H7 (cell line): Measurements from ENCODE around the gene XPNPEP1. TPM values are rescaled to one million over a fixed set of nuclear protein-coding genes. Genes with fewer than 3 reads are reported as not detected.

Experiments used
- DNase-seq: peaks from one replicate; pipeline ENCODE4 v3.0.0; 2012
- H3K27me3 ChIP-seq: 2 replicates; pipeline ENCODE4 v1.6.0; 2011; ENCODE audit warnings: mild to moderate bottlenecking, low read length; ENCODE audit not compliant: control insufficient read depth, insufficient read depth
- H3K36me3 ChIP-seq: replicated peaks from 2 replicates; pipeline ENCODE4 v1.5.1; 2011; ENCODE audit warnings: low read length; ENCODE audit not compliant: control insufficient read depth, insufficient read depth
- H3K4me3 ChIP-seq: 2 replicates; pipeline ENCODE4 v1.5.1; 2011; ENCODE audit warnings: low read depth, mild to moderate bottlenecking, control low read depth, low read length, moderate library complexity; ENCODE audit not compliant: insufficient read depth
- total RNA-seq: library from RNA; depleted of rRNA; stranded (reverse); fragments of >200 nt; shearing (Covaris generic); gene quantifications from 2 replicates; pipeline ENCODE4 v1.2.3, GENCODE V29; 2014

Gene XPNPEP1
- total RNA-seq, 1 experiment from 2014 or later: 68.9 TPM

DNA sequence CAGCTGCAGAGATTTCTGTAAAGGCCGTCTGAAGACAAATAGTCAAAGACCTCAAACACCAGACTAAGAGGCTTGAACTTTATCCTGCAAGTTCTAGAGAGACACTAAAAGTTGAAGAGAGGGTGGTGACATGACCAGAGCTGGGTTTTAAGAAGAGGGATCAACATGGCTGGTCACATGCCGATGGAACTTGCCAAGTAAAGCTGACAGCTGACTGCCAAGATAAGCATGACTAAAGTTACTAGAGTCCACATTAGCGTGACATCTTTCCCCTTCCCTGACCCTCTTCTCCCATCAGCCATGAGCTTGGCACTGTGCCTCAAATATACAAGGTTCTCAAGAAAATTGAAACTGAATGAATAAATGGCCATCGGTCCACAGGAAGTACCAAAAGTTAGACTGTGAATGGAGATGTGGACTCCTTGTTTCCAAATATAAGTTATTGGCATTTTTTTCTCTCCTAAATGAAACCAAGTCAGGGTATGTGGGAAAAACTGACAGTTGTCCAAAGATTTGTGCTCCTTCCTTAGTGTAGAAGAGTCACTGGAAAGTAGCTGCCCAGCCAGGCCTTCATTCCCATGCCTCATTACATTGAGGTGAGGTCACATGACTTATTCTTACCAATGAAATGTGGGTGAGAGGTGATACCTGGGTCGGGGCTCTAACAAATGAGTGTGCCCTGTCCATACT is 24.5 kb downstream of the XPNPEP1 start:
- Histone ChIP-seq H3K27me3 (no peaks in the 10 kb centered on the region), H3K36me3 (no peaks in the 10 kb centered on the region), H3K4me3 (no peak overlapping the region)
- DNase-seq: no peak

DNA sequence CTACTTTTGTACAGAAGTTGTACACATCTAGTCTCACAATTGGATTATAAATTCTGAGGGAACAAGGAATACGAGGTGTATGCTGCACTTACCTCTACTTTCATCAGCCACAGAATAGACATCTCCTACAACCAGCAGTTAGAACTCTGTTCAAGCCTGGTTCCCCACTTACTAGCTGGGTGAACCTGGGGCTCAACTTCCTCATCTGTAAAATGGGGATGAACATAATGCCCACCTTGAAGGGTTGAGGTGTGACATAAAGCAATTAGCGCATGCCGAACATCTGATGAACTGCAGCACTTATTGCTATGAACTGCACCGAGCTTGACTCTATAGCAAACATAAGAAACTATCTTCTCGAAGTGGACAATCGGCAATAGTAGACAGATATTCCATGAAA is 25.3 kb downstream of the XPNPEP1 start:
- H3K36me3 ChIP-seq: no peaks in the 10 kb centered on the region
- no peak overlapping the region for H3K4me3 ChIP-seq
- DNase-seq: no peak
- no peaks in the 10 kb centered on the region for H3K27me3 ChIP-seq

DNA sequence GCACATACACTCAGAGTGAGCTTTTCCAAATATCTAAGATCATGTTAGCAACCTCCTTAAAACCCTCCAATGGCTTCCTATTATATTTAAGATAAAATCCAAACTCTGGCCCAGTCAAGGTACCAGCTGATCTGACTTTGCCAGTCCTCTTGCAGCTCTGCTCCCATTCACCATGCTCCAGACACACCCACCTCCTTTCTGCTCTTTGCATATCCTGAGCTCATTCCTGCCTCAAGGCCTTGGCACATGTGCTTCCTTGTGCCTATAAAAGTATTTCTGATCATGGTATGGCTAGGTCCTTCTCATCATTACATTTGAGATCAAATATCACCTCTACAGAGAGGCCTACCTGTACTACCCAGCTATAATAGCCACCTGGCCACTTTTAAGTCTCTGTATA is 27.5 kb downstream of the XPNPEP1 start:
- no peak overlapping the region for H3K4me3 ChIP-seq
- H3K36me3 ChIP-seq: peaks cover 3% of the 10 kb centered on the region
- DNase-seq: no peak
- no peaks in the 10 kb centered on the region for H3K27me3 ChIP-seq

DNA sequence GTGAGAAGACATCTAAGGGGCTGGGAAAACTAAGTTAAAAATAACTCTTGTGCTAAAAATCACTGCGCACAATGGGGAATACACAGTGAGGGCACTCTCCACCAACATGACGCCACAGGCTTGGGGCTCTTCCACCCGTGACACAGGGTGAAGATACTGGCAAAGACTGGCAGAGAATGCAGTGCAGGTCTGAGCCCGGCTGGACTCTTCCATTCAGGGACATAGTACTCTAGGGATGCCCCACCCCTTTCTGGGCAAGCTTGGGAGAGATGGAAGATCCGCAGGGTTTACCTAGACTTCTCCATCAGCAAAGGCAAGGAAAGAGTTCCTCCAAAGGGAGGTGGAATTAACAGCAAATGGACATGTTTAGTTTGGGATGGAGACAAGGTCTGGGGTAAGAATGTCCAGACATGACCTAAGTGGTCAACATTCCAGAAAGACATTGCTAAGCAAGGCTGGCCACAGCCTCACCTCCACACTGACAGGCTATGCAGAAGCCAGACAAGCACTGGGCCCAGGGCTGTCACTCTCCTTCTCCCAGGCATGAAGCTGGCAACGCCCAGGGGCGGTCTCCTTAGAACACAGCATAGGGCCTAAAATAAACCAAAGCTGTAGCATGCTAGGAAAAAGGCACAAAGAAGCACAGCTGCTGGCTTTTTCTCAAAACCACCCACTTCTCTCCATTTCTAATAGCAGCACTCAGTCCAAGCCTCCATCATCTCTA is 28.1 kb downstream of the XPNPEP1 start:
- no peak for DNase-seq
- peaks cover 3% of the 10 kb centered on the region for H3K36me3 ChIP-seq
- no peaks in the 10 kb centered on the region for H3K27me3 ChIP-seq
- H3K4me3 ChIP-seq: no peak overlapping the region

DNA sequence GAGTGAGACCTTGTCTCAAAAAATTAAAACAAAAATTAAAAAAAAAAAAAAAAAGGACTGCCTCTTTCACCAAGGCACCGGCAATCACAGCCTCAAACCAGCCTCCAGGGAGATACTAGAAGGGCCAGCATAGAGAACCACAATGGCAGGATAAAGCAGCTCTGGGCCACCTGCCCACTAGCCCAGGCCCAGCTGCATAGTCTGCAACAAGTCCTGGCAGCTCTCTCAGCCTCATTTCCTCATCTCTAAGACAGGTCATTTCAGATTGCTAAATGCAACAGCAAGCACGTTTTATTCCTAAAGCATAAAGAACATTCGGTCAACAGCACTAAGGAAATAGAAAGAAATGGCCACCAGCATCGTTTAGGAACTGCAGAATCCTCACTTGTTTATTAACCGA is 28.8 kb downstream of the XPNPEP1 start:
- DNase-seq: no peak
- Histone ChIP-seq H3K36me3 (peaks cover 3% of the 10 kb centered on the region), H3K4me3 (no peak overlapping the region), H3K27me3 (no peaks in the 10 kb centered on the region)

DNA sequence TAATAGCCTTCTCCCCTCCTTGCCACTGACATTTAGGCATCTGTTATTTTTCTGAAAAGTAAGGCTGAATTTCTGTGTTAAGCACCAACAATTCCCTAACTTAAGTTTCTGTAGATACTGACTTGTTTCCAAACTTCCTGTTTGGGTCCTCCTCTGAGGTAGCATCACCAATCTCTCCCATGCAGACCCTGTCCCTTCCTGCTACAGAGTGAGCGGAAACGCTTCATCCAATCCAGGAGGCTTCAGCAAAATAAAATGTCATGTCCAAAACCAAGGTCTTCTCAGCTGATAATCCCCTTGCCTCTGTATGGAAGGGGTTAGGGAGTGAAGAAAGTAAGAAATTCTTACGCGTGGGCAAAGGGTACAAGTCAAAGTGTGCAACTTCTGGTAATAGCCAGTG is 29.9 kb downstream of the XPNPEP1 start:
- no peak overlapping the region for H3K4me3 ChIP-seq
- DNase-seq: no peak
- H3K36me3 ChIP-seq: peaks cover 3% of the 10 kb centered on the region
- H3K27me3 ChIP-seq: no peaks in the 10 kb centered on the region

DNA sequence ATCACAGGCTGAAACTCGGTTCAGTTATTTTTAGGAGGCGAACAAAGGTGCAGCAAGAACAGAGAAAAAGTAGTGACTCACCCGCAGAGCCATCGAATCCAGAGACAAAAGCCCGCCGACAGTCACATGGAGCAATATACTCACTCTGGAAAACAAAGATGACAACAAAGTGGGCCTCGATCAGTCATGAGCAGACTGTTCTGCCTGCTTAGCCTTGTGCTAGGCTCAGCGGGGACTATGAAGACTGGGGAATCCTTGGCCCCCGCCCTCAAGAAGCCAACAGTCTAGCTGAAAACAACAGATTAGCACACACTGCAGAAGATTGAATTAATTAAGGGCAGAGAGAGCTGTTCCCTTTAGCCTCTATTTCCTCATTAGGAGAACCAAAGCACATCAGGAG is 30.4 kb downstream of the XPNPEP1 start:
- no peaks in the 10 kb centered on the region for H3K27me3 ChIP-seq
- DNase-seq: no peak
- H3K36me3 ChIP-seq: peaks cover 4% of the 10 kb centered on the region
- no peak overlapping the region for H3K4me3 ChIP-seq

DNA sequence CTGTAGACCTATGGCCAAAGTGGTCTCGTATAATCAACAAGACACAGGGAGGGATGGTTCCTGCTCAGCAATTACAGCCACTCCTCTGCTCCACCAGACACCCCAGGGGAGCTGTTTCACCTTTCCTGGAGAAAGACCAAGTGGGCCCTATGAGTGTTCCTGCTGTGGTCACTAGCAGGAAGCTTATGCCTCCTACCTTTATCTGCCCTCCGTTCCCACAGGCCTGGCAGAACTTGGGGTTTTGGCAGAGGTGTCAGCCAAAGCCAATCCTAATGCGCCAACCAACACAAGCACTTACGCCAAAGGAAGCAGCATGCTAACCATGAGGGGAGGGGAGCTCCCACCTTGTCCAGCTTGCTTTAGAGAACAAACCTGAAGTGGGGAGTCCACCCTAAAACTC is 31.2 kb downstream of the XPNPEP1 start:
- Histone ChIP-seq H3K4me3 (no peak overlapping the region), H3K27me3 (no peaks in the 10 kb centered on the region), H3K36me3 (peaks cover 4% of the 10 kb centered on the region)
- DNase-seq: no peak

DNA sequence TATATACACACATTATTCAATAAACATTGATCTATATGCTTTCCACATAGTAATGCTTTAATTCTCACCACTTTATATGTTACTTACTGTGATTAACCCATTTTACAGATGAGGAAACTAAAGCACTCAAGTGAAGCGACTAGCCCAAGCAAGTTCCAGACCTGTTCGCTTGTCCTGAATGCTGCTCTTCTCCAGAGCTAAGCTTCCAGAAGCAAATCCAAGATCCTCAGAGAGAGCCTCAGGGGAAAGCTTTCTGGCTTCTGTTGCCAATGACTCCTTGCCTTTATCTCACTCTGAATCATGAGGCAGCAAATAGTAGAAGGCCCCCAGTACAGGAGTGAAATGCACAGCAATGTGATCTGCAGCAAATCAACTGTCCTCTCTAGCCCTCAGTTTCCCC is 32.2 kb downstream of the XPNPEP1 start:
- Histone ChIP-seq H3K4me3 (no peak overlapping the region), H3K36me3 (peaks cover 5% of the 10 kb centered on the region), H3K27me3 (no peaks in the 10 kb centered on the region)
- no peak for DNase-seq

DNA sequence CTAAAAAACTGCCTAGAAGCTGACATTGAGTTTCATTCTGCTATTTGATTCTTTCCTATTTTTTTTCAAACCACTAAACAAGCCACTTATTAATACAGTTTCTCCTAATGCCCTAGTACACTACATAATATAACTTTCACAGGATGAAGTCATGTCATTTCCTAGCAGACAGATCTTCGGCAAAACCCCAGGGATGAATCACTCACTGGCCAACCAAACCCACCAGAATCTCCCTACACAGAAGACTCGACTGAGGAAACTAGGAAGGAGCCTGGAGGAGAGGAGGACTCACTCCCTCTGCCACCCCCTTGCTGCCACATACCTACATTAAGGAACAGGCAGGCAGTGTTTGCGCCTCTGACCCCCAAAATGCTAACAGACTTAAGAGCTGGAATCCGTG is 33.4 kb downstream of the XPNPEP1 start:
- Histone ChIP-seq H3K36me3 (peaks cover 6% of the 10 kb centered on the region), H3K4me3 (no peak overlapping the region), H3K27me3 (no peaks in the 10 kb centered on the region)
- no peak for DNase-seq

DNA sequence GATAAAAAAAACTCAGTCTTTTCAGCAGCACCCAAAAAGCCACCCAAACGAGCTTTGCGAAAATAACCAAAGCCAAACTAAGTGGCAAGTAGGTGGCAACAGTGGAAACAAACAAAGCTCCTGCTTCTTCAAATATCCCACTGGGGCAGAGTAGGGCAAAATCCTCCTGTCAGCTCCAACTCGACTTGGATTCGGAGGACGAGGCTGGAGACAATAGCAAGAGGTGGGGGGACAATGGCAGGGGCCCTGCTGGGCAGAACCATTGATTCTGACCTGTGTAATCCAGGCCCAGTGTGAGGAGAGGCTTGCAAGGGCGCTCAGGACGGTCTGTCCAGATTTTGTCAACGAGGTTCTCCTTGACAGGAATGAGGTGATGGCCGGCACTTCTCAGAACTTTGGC is 35.5 kb downstream of the XPNPEP1 start:
- Histone ChIP-seq H3K36me3 (peaks cover 6% of the 10 kb centered on the region), H3K4me3 (no peak overlapping the region), H3K27me3 (no peaks in the 10 kb centered on the region)
- DNase-seq: no peak

DNA sequence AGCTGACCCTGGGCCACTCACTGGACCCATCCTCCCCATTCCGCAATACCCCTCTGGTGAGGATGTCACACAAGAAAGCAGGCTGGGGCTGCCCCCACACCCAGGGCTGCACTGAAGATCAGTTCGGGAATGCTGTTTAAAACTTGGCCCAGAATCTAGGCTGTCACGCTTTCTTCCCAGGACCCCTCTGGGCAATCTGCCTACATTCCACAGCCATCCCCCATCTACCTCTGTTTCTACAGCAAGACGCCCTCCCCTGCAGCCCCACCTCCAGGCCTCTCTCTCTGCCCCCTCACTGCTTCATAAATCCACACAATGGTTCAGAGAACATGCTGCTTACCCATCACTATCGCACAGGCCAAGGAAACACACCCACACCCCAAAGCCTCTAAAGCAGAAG is 36.1 kb downstream of the XPNPEP1 start:
- Histone ChIP-seq H3K27me3 (no peaks in the 10 kb centered on the region), H3K4me3 (no peak overlapping the region), H3K36me3 (peaks cover 9% of the 10 kb centered on the region)
- DNase-seq: no peak

DNA sequence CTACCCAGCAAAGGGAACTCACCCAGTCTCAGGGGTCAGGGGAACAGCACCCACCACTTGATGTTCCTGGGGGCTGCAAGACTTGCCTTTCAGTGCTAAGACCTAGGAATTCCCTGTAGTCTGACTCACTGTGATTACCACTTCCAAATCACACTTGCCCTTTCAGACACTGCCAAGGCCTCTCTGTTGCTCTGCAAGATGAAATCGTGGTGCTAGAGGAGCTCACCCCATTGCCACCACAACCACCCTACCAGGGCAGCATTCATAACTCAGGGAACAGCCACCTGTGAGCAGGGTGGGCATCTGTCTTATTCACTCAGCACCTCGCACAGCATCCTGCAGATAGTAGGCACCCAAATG is 36.5 kb downstream of the XPNPEP1 start:
- no peaks in the 10 kb centered on the region for H3K27me3 ChIP-seq
- H3K36me3 ChIP-seq: peaks cover 11% of the 10 kb centered on the region
- DNase-seq: no peak
- H3K4me3 ChIP-seq: no peak overlapping the region

DNA sequence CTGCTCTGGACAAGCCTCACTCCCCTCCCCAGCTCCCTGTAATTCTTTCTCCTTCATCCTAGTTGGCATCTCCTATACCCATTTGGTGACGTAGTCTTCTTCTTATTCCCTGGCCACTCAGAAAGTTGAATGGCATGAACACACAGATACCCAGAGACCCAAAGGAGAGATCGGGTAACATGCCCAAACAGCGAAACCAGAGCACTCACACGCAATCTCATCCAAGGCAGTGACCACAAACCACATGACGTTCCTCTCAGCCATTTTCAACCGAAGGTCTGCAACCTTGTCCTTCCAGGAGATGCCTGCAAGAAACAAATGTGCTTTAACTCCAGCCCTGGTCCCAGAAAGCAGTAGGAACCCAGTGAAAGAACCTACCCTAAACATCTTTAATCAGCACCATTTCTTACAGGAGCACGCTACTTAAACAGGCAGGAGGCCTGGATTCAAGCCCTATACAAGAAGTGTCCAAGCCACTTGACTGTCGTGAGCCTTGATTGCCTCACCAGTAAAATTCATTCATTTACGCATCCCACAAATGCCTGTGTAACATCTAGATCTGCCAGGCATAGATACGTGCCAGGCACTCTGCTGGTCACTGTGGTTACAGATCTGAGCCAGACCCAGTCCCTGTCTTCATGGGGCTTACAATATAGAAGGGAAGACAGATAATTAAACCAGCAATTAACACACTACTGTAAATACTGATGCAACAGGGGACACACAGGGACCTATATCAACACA is 37.1 kb downstream of the XPNPEP1 start:
- no peak for DNase-seq
- H3K4me3 ChIP-seq: no peak overlapping the region
- H3K36me3 ChIP-seq: peaks cover 12% of the 10 kb centered on the region
- H3K27me3 ChIP-seq: no peaks in the 10 kb centered on the region
